DMS114 treated with DMSO at 0.1 percent for 48 hours (cell line): Measurements from ENCODE around the gene E2F4.

Experiments used
- DNase-seq: peaks from one replicate; lab custom pipeline; 2025; ENCODE audit not compliant: unreplicated experiment; lab: John Stamatoyannopoulos, UW

Gene E2F4

DNA sequence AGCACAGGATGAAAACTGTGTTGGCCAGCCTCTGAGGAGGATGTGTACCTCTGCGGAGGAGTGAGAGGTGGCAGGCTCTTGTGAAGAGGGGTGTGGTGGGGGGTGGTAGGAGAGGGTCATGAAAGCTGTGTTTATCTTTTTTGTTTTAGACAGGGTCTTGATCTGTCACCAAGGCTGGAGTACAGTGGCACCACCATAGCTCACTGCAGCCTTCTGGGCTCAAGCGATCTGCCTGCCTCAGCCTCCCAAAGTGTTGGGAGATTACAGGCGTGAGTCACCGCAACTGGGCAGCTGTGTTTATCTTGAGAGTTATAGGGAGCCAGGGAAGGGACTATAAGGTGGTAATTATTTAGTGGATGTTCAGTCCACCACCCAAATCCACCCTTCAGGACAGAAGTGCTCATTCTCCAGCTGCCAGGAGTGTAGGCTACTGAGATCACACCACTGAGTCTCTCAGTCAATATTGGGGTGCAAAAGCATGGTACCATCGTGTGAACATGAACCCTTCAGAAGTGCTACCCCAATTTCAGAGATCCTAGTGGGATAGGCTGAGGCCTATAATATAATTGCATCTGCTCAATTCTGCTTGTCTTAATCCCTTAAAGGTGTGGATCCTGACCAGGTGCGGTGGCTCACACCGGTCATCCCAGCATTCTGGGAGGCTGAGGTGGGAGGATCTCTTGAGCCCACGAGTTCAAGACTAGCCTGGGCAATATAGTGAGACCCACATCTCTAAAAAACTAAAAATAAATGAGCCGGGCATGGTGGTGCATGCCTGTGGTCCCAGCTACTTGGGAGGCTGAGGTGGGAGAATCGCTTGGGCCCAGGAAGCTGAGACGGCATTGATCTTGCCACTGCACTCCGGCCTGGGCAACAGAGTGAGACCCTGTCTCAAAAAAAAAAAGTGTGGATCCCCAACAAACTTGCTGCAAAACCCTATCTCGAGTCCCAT is 1.2 kb upstream of the E2F4 start:
- DNase-seq: no peak

- no peak for DNase-seq
Observed at GRCh38 chr16:67191411-67191994, 452 bp upstream of the E2F4 start.

- DNase-seq: no peak
Observed at GRCh38 chr16:67192781-67193361, 916 bp downstream of the E2F4 start.

DNA sequence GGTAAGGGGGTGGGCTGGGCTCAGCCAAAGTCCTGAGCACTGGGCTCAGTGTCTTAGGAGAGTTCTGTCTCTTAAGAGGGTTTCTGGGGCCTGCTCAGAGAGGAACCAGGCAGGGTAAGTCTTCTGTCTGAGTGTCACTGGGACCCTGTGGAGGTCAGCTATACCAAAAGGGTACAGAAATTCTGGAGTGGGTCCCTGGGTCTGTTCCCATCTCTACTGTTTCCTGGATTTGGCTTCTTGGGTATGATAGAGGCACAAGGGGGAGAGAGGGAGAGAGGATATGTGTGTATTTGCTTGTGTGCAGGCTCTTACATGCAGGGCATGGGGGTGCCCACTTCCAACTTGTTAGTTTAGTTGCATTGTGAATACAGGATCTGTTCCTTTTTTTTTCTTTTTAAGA is 1.6 kb downstream of the E2F4 start:
- no peak for DNase-seq

DNA sequence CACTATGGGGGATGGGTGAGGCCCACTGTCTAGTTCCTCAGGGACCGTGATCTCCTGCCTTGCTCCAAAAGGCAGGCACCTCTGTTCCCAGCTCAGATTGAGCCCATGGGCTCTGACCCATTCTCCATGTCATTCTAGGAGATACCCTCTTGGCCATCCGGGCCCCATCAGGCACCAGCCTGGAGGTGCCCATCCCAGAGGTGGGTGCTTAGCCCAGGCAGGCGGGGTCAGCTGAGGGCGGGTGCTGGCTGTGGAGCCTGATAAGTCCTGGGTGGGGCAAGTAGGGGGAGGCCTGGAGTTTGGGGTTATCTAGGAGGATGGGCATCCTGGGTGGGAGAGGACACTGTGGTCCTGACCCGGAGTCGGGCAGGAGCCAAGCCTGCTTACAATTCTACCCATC is 2.3 kb downstream of the E2F4 start:
- no peak for DNase-seq

GRCh38 chr16:67195676-67196075 is 3.7 kb downstream of the E2F4 start:
- DNase-seq: no peak

- DNase-seq: no peak
Observed at GRCh38 chr16:67196881-67197280, 4.9 kb downstream of the E2F4 start.

- DNase-seq: no peak
Observed at GRCh38 chr16:67197704-67198103, 5.7 kb downstream of the E2F4 start.

GRCh38 chr16:67198238-67198734 is 6.3 kb downstream of the E2F4 start:
- peak; percentile 17 for DNase-seq

DNA sequence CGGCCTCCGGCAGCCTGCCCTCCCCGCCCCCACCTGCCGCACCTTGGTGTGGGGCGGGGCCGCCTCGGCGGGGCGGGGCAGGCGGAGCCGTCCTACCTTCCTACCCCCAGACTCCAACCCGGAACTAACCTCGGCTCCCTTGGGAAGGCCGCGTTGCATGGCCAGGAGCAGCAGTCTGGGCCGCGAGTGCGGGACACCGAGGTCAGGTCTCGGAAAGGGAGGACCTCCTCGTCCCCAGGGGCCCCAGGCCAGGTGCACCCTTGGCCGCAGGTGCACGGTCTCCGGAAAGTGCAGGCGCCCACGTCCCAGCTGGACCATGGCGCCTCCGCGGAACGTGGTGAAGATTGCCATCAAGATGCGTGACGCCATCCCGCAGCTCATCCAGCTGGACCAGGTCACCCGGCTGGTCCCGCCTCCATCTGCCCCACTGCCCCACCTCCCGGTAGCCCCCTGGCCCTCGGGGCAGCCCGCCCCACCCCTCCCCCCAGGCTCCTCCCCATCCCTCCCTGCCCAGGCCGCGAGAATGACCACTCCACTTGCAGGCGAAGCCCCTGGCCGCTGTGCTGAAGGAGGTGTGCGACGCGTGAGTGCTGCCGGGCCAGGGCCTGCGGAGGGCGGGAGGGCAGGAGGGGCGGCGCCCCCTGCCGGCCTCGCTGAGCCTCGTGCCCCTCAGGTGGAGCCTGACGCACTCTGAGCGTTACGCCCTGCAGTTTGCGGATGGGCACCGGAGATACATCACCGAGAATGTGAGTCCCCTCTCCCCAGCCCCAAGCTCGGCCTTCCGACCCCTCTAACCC is 7.3 kb downstream of the E2F4 start, which contains the start of gene ELMO3:
Gene ELMO3 (plus strand): TSS at position 121 of the 797 bp plus-strand sequence. CDS start 196 bp downstream, at position 317.
- DNase-seq: no peak

GRCh38 chr16:67199808-67200198 is 7.8 kb downstream of the E2F4 start:
- DNase-seq: no peak

DNA sequence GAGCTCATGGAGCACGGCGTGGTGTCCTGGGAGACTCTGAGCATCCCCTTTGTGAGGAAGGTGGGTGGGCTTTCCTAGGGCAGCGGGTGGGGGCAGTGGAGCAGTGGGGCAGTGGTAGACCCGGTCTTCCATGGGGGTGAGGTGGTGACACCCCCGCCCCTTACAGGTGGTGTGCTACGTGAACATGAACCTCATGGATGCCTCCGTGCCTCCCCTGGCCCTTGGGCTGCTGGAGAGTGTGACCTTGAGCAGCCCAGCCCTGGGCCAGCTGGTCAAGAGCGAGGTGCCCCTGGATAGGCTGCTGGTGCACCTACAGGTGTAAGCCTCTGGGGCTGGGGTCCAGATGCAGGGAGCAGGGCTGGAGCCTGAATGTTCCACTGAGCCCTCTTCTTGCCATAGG is 8.5 kb downstream of the E2F4 start:
- DNase-seq: no peak

GRCh38 chr16:67201411-67202345 is 9.7 kb downstream of the E2F4 start:
- no peak for DNase-seq

DNA sequence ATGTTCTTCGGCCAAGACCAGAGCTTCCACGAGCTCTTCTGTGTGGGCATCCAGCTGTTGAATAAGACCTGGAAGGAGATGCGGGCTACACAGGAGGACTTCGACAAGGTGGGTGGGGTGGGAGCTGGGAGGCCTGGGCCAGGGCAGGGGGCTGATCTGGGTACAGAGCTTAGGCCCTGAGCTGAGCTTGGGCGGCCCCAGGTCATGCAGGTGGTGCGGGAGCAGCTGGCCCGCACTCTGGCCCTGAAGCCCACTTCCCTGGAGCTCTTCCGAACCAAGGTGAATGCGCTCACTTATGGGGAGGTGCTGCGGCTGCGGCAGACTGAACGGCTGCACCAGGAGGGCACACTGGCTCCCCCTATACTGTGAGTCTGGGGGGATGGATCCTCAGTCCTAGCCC is 10.5 kb downstream of the E2F4 start:
- no peak for DNase-seq

GRCh38 chr16:67202956-67203493 is 11.1 kb downstream of the E2F4 start:
- no peak for DNase-seq

DNA sequence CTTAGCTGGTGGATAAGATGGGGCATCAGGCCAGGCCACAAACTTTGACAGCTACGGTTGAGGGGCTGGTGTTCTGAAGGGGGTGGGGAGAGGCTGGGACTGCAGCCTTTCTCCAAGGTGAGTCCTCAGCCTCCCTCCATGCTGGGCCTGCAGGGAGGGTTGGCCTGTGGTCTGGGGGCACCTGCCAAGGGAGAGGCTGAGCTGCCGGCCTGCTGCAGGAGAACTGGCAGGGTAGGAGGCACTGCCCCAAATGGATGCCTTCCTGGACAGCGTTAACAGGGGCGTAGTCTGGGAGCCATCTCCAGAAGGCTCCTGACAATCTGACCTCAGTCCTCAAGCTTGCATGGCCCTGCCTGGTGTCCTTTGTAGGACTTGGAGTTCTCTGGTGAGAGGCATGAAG is 12.1 kb downstream of the E2F4 start:
- DNase-seq: no peak

DNA sequence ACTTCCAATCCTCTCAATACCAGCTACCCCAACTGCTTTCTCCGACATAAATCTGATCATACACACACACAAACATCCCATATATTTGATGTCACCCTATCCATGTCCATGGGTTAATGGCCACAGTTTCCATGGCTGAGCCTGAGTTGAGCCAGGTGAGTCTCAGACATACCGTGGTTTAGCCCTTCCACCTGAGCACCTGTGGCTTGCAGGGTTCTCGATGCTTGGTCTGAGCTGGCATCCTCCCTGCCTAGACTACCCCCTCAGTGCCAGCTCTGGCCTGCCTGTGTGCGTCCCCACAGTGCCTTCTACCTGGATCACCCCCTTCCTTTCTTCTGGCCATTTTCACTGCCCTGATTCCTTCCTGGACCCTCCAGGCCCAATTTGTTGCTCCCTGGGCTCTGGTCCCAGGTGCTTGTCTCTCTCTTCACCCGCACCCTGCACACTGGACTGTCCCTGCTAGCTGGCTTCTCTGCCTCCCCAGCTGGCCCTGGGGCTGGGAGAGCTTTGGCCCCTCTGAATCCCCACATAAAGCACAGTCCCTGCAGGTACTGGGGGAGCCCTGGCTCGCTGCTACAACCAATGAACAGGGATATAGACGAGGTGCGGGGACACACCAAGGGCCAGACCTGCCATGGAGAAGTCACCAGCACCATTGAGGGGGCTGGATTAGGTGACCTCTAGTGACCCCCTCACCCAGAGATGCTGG is 14.3 kb downstream of the E2F4 start:
- no peak for DNase-seq

GRCh38 chr16:67206838-67207248 is 14.9 kb downstream of the E2F4 start:
- no peak for DNase-seq
